HCT116 (cell line): ENCODE data around the gene MIB2.

Experiments used
- CEBPB ChIP-seq: IDR thresholded peaks from 2 replicates; pipeline ENCODE4 v1.6.1; 2012; ENCODE audit warnings: low read depth
- EGR1 ChIP-seq: IDR thresholded peaks from 2 replicates; pipeline ENCODE4 v1.6.1; 2012; ENCODE audit warnings: low read depth
- ELF1 ChIP-seq: IDR thresholded peaks from 2 replicates; pipeline ENCODE4 v1.6.1; 2012; ENCODE audit warnings: low read depth, borderline replicate concordance
- JUND ChIP-seq: IDR thresholded peaks from 2 replicates; pipeline ENCODE4 v1.6.1; 2012
- POLR2A ChIP-seq: IDR thresholded peaks from 2 replicates; pipeline ENCODE4 v1.7.0; 2011; ENCODE audit warnings: borderline replicate concordance; ENCODE audit not compliant: insufficient read depth, insufficient read length; ENCODE audit errors: extremely low read depth
- RAD21 ChIP-seq: IDR thresholded peaks from 2 replicates; pipeline ENCODE4 v1.6.1; 2012; ENCODE audit warnings: low read depth, mild to moderate bottlenecking
- SIN3A ChIP-seq: IDR thresholded peaks from 2 replicates; pipeline ENCODE4 v1.6.1; 2012; ENCODE audit warnings: low read depth
- SP1 ChIP-seq: IDR thresholded peaks from 2 replicates; pipeline ENCODE4 v1.6.1; 2012; ENCODE audit warnings: low read depth
- TCF7L2 ChIP-seq: IDR thresholded peaks from 2 replicates; pipeline ENCODE4 v1.7.0; 2011; ENCODE audit warnings: borderline replicate concordance, inconsistent platforms; ENCODE audit not compliant: insufficient read depth, insufficient read length; ENCODE audit errors: extremely low read depth
- ZNF274 ChIP-seq: fragments of 200-500 bp; sonication (Bioruptor generic); IDR thresholded peaks from 2 replicates; pipeline ENCODE4 v1.6.1; 2014; ENCODE audit warnings: mild to moderate bottlenecking, low read depth, low read length, inconsistent platforms
- TF ChIP-seq, protein P1 (sequence below), 3 experiments: fragments of 200-600 bp in 1 of 3; sonication (generic) in 1 of 3; IDR thresholded peaks in 2 of 3; conservative IDR thresholded peaks in 1 of 3; 2 replicates each; pipeline ENCODE4 v1.5.1; 2012 to 2017; ENCODE audit warnings: low read depth in 2 of 3, low read length in 2 of 3, antibody characterized with exemption in 1 of 3, borderline replicate concordance in 1 of 3, control low read depth in 1 of 3, mild to moderate bottlenecking in 1 of 3, mixed read lengths in 1 of 3, mixed run types in 1 of 3, moderate library complexity in 1 of 3; ENCODE audit not compliant: insufficient read depth in 1 of 3
- TF ChIP-seq, protein P2 (sequence below): IDR thresholded peaks from 2 replicates; pipeline ENCODE4 v1.6.1; 2012; ENCODE audit warnings: low read depth
- TF ChIP-seq, protein P3 (sequence below): IDR thresholded peaks from 2 replicates; pipeline ENCODE4 v1.6.1; 2012

DNA sequence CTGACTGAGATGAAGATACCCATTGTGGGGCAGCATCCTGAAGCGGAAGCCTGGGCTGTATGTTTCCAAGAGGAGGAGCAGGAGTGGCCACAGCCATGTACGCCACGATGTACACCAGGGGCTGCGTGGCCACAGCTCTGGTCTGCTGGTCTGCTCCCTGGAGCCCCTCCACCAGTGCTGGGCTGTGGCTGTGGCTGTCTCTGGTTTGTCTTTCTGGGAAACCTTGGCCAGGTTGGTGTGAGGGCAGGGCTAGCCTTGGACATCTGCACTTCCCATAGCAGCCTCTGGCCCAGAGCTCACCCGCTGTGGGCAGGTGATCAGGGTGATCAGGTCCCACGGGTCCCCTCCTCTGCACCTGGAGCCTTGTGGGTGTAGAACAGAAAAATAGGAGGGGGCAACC lies 2.6 kb downstream of the MIB2 start:
- TF ChIP-seq ZNF274: no peak
- TF ChIP-seq SIN3A: no peak
- TF ChIP-seq, protein P1, sequence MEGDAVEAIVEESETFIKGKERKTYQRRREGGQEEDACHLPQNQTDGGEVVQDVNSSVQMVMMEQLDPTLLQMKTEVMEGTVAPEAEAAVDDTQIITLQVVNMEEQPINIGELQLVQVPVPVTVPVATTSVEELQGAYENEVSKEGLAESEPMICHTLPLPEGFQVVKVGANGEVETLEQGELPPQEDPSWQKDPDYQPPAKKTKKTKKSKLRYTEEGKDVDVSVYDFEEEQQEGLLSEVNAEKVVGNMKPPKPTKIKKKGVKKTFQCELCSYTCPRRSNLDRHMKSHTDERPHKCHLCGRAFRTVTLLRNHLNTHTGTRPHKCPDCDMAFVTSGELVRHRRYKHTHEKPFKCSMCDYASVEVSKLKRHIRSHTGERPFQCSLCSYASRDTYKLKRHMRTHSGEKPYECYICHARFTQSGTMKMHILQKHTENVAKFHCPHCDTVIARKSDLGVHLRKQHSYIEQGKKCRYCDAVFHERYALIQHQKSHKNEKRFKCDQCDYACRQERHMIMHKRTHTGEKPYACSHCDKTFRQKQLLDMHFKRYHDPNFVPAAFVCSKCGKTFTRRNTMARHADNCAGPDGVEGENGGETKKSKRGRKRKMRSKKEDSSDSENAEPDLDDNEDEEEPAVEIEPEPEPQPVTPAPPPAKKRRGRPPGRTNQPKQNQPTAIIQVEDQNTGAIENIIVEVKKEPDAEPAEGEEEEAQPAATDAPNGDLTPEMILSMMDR (IDR thresholded peaks at IDR 0.05 in 2 of 3, conservative IDR thresholded peaks at IDR 0.05 in 1 of 3; ENCODE audit: borderline replicate concordance in 1 of 3, insufficient read depth in 1 of 3, low read depth in 2 of 3, low read length in 2 of 3): no peak
- TF ChIP-seq, protein P2, sequence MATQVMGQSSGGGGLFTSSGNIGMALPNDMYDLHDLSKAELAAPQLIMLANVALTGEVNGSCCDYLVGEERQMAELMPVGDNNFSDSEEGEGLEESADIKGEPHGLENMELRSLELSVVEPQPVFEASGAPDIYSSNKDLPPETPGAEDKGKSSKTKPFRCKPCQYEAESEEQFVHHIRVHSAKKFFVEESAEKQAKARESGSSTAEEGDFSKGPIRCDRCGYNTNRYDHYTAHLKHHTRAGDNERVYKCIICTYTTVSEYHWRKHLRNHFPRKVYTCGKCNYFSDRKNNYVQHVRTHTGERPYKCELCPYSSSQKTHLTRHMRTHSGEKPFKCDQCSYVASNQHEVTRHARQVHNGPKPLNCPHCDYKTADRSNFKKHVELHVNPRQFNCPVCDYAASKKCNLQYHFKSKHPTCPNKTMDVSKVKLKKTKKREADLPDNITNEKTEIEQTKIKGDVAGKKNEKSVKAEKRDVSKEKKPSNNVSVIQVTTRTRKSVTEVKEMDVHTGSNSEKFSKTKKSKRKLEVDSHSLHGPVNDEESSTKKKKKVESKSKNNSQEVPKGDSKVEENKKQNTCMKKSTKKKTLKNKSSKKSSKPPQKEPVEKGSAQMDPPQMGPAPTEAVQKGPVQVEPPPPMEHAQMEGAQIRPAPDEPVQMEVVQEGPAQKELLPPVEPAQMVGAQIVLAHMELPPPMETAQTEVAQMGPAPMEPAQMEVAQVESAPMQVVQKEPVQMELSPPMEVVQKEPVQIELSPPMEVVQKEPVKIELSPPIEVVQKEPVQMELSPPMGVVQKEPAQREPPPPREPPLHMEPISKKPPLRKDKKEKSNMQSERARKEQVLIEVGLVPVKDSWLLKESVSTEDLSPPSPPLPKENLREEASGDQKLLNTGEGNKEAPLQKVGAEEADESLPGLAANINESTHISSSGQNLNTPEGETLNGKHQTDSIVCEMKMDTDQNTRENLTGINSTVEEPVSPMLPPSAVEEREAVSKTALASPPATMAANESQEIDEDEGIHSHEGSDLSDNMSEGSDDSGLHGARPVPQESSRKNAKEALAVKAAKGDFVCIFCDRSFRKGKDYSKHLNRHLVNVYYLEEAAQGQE: no peak
- TF ChIP-seq POLR2A: no peak
- TF ChIP-seq RAD21: no peak
- TF ChIP-seq EGR1: no peak
- no peak for TF ChIP-seq JUND
- TF ChIP-seq, protein P3, sequence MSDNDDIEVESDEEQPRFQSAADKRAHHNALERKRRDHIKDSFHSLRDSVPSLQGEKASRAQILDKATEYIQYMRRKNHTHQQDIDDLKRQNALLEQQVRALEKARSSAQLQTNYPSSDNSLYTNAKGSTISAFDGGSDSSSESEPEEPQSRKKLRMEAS: no peak
- no peak for TF ChIP-seq CEBPB
- no peak for TF ChIP-seq ELF1
- no peak for TF ChIP-seq TCF7L2
- no peak for TF ChIP-seq SP1
